ENCODE data around the gene TANC1. TPM values are rescaled to one million over a fixed set of nuclear protein-coding genes. Genes with fewer than 3 reads are reported as not detected.

Gene TANC1
- total RNA-seq, 4 donors from 2014 or later, result 34.5 to 125 (median 47.0) TPM

GRCh38 chr2:159204381-159205144, 236.1 kb downstream of the TANC1 start:
- TF ChIP-seq POLR2AphosphoS5 (IDR thresholded peaks at IDR 0.05) (no peak), CTCF (IDR thresholded peaks at IDR 0.05) (no peak), POLR2A (IDR thresholded peaks at IDR 0.05) (no peak), EP300 (IDR thresholded peaks at IDR 0.05; ENCODE audit: low read depth) (no peak)
- H3K27me3 ChIP-seq, result no peaks in the 10 kb centered on the region
- DNase-seq, result no peak
- intact Hi-C loops (cut with DNase I; ENCODE audit: low total_unique reads), result no loop called here
- H3K36me3 ChIP-seq, result no peaks in the 10 kb centered on the region
- no peak overlapping the region for H3K27ac ChIP-seq
- H3K4me3 ChIP-seq, result no peak overlapping the region
- in situ Hi-C loops (cut with MboI; ENCODE audit: low pct_ligation_motif_present in 1 of 4, low pct_unique_long_range_greater_than_20kb in 1 of 4, low sequenced_read_pairs in 3 of 4), result no loop called here
- peaks cover 6 to 17% (median 12%) of the 10 kb centered on the region in 4 donors for H3K4me1 ChIP-seq
- no peaks in the 10 kb centered on the region for H3K9me3 ChIP-seq
- WGBS, 2 donors (ENCODE audit: low coverage in 1 of 2), result 92% methylated on average over 12 to 15 of the region's 15 CpGs

GRCh38 chr2:159206736-159207380, 238.4 kb downstream of the TANC1 start:
- H3K36me3 ChIP-seq, result no peaks in the 10 kb centered on the region
- intact Hi-C loops (cut with DNase I; ENCODE audit: low total_unique reads), result no loop called here

GRCh38 chr2:159208438-159208837, 240.0 kb downstream of the TANC1 start:
- 77 to 100% methylated on average over 2 to 5 of the region's 5 CpGs for WGBS, 2 donors (ENCODE audit: low coverage in 1 of 2)
- intact Hi-C loops (cut with DNase I; ENCODE audit: low total_unique reads) (no loop called here), in situ Hi-C loops (cut with MboI; ENCODE audit: low pct_ligation_motif_present in 1 of 4, low pct_unique_long_range_greater_than_20kb in 1 of 4, low sequenced_read_pairs in 3 of 4) (no loop called here)
- DNase-seq, result no peak
- H3K9me3 ChIP-seq, result no peaks in the 10 kb centered on the region
- H3K27ac ChIP-seq, result no peak overlapping the region
- TF ChIP-seq CTCF (IDR thresholded peaks at IDR 0.05) (no peak), POLR2AphosphoS5 (IDR thresholded peaks at IDR 0.05) (no peak), POLR2A (IDR thresholded peaks at IDR 0.05) (no peak), EP300 (IDR thresholded peaks at IDR 0.05; ENCODE audit: low read depth) (no peak)
- no peak overlapping the region for H3K4me3 ChIP-seq
- peaks cover 0 to 14% (median 4%) of the 10 kb centered on the region in 4 donors for H3K4me1 ChIP-seq
- H3K27me3 ChIP-seq, result no peaks in the 10 kb centered on the region
- no peaks in the 10 kb centered on the region for H3K36me3 ChIP-seq

More at GRCh38 chr2:159206736-159207380, 238.4 kb downstream of the TANC1 start:
- in situ Hi-C loops (cut with MboI; ENCODE audit: low pct_ligation_motif_present in 1 of 4, low pct_unique_long_range_greater_than_20kb in 1 of 4, low sequenced_read_pairs in 3 of 4), result no loop called here
- no peak for DNase-seq
- Histone ChIP-seq H3K9me3 (no peaks in the 10 kb centered on the region), H3K4me3 (no peak overlapping the region), H3K27ac (no peak overlapping the region), H3K27me3 (no peaks in the 10 kb centered on the region), H3K4me1 (peaks cover 7 to 18% (median 8%) of the 10 kb centered on the region in 4 donors)
- 83 to 91% methylated on average over 6 of the region's 6 CpGs for WGBS, 2 donors (ENCODE audit: low coverage in 1 of 2)
- TF ChIP-seq POLR2AphosphoS5 (IDR thresholded peaks at IDR 0.05) (no peak), EP300 (IDR thresholded peaks at IDR 0.05; ENCODE audit: low read depth) (no peak), POLR2A (IDR thresholded peaks at IDR 0.05) (no peak), CTCF (IDR thresholded peaks at IDR 0.05) (no peak)

All from transverse colon (tissue), 4 donors.